GM08714 (cell line): ENCODE results near the gene RFNG.

Experiments
- H3K4me3 ChIP-seq: fragments of 200-500 bp; sonication (Bioruptor generic); 2 replicates; pipeline ENCODE4 v1.5.1; 2014; ENCODE audit warnings: mild to moderate bottlenecking, low read length, inconsistent platforms
- ZNF274 ChIP-seq: IDR thresholded peaks from 2 replicates; pipeline ENCODE4 v1.6.1; 2012; ENCODE audit warnings: mild to moderate bottlenecking, low read depth, low read length

Gene RFNG

DNA sequence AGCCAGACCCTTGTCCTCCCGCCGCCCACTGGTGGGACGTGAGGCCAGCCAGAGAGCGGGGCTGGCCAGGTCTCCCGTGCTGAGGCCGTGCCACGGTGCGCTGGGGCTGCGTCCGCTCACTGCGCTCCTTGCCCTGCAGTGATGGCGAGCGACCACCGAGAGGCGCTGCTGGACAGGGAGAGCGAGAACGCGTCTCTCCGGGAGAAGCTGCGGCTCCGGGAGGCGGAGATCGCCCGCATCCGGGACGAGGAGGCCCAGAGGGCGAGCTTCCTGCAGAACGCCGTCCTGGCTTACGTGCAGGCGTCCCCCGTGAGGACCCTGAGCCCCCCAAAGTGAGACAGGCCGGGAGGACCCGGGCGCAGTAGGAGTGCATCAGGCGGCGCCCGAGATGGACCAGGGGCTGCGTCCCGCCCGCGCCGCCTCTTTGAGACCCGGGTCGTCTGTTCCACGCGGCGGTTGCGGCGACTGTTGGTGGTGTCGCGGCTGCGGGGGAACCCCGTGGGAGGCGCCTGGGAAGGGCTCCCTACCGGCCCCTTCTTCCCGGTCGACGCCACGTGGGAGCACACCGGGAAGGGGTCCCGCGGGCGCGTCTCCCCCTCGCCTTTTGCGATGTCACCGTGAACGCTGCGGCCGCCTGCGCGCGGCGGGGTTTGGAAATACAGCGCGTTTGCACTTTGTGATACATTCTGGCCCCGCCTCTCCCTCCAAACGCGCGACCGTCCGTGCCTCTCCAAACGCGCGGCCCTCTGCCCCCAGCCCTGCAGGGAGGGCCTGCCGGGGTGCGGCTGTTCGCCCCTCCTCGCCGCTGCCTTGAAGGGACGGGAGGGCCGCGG, 20.9 kb downstream of the RFNG start:
- H3K4me3 ChIP-seq: peak overlapping the region; percentile 46; the same call in 1 of the 2 replicates
- TF ChIP-seq ZNF274: no peak

DNA sequence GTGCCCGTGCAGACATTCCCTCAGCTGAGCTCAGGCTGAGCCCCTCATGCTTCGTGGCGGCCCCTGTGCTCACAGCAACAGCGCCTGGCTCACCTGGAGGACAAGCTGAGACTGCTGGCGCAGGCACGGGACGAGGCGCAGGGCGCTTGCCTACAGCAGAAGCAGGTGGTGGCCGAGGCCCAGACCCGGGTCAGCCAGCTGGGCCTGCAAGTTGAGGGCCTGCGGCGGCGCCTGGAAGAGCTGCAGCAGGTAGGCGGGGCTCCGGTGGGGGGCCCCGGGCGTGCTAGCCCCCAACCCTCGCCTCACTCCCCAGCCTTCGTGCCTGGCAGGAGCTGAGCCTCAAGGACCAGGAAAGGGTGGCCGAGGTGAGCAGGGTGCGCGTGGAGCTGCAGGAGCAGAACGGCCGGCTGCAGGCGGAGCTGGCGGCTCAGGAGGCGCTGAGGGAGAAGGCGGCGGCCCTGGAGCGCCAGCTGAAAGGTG, 21.6 kb downstream of the RFNG start:
- no peak for TF ChIP-seq ZNF274

DNA sequence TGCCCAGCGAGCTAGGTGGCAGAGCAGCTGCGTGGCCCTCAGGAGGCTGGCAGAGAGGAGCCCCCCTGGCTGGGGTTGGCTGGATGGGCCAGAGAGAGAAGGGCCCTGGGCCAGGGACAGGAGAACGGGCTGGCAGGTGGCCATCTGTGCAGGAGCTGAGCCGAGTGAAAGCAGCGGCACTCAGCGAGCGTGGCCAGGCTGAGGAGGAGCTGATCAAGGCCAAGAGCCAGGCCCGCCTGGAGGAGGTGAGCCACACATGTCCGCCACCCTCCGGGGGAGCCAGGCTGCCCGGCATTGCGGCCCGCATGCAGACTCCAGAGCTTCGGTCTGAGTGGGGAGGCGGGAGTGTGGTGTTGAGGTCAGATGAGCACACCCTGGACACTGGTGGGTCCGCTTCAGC, 22.2 kb downstream of the RFNG start:
- no peak for TF ChIP-seq ZNF274
- H3K4me3 ChIP-seq: no peak overlapping the region

More for the DNA sequence above, 21.6 kb downstream of the RFNG start:
- H3K4me3 ChIP-seq: no peak overlapping the region

DNA sequence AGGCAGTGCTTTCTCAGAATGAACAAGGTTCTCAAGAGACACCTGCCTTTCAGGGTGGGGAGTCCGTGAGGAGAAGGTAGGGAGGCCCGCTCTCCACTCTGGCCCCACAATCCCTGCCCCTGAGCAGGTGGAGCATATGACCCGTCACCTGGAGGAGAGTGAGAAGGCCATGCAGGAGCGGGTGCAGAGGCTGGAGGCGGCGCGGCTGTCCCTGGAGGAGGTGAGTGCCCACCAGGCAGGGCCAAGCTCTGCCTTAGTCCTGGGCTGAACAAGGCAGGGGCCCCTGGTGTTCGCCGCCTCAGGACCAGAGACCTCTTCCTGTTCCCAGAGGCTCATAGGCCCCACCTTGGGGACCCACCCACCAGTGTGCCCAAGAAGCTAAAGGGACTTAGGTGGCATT, 22.6 kb downstream of the RFNG start:
- no peak for TF ChIP-seq ZNF274

DNA sequence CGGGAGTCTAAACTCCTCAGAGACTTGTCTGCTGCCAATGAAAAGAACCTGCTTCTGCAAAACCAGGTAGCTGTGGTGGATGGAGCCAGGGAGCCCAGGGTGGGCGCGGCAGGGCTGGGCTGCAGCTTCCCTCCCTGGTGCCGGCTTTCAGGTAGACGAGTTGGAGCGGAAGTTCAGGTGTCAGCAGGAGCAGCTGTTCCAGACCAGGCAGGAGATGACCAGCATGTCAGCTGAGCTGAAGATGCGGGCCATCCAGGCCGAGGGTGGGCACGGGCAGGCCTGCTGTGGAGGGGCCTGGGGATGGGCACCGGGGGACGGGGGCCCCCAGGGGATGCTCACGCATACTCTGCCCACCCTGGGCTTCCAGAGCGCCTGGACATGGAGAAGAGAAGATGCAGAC, 23.4 kb downstream of the RFNG start:
- TF ChIP-seq ZNF274: no peak
- H3K4me3 ChIP-seq: no peak overlapping the region

More for the DNA sequence above, 22.6 kb downstream of the RFNG start:
- no peak overlapping the region for H3K4me3 ChIP-seq

DNA sequence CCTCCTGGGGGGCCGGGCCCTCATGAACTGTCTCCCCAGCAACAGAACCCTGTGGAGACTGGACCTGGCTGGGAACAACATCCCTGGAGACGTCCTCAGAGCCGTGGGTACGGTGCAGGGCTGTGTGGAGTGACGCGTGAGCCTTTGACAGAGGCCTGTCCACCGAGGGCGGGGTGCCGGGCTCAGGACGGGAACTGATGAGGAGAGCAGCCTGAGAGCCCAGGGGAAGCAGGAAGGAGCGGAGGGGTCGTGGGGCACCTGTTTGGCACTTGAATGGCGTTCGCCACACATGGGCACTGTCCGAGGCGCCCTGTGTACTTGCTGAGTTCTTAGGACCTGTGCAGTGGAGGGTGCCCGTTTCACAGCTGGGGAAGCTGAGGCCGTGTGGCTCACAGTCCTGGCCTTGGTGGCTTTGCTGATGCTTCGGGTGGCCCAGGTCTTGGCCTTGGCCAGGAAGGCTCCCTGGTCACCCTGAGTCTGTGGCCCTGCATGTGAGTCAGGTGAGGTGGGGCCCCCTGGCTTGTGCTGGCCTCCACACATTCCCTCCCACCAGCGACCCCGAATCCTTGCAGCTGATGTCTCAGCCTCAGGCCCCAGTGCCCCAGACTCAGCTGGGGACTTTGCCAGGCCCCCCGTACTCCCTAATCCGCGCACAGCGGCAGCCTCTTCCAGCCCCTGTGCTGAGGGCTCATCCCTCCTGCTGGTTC, 26.1 kb downstream of the RFNG start:
- TF ChIP-seq ZNF274: no peak

DNA sequence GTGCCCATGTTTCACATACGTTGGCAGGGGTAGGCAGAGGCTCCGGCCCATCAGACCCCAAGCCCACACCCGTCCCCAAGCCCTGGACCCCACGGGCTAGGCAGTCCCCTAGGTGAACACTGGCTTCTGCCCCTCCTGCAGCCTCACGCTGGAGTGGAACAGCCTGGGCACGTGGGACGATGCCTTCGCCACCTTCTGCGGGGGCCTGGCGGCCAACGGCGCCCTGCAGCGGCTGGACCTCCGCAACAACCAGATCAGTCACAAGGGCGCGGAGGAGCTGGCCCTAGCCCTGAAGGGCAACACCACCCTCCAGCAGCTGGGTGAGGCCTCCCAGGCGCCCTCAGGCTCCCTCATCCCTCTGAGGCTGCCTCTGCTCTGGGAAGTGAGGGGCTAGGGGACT, 26.8 kb downstream of the RFNG start:
- TF ChIP-seq ZNF274: no peak
- H3K4me3 ChIP-seq: no peak overlapping the region

More for the DNA sequence above, 26.1 kb downstream of the RFNG start:
- no peak overlapping the region for H3K4me3 ChIP-seq

DNA sequence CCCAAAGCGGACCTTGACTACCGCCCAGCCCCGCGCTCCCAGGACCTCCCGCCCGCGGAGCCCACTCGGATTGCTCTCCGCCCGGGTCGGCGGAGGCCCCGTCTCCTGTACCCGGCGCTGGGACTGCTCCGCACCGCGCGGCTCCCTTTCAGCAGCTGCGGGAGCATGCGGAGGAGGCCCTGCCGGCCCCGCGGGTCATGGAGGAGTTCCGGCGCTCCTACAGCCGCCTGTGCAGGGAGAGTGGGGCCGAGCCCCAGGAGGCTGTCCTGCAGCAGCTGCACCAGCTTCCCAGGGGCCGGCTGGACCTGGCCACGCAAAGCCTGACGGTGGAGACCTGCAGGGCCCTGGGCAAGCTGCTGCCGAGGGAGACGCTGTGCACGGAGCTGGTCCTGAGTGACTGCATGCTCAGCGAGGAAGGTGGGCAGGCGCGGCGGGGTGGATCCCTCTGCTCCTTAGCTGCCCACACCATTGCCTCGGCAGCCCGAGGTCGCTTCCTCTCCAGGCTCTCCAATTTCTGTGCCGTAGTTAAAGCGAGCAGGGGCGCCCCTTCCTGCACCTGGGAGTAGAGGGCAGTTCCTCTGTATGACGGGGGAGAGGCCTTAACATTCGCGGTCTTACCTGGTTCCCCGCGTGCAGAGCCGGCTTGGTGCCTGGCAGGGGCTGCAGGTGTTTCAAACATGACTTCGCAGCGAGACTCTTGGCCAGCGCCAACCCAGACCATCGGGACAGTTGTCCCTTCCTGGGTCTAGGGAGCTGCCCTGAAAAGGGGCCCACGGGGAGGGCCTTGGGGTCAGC, 28.0 kb downstream of the RFNG start:
- peak overlapping the region; percentile 78 for H3K4me3 ChIP-seq
- TF ChIP-seq ZNF274: no peak

DNA sequence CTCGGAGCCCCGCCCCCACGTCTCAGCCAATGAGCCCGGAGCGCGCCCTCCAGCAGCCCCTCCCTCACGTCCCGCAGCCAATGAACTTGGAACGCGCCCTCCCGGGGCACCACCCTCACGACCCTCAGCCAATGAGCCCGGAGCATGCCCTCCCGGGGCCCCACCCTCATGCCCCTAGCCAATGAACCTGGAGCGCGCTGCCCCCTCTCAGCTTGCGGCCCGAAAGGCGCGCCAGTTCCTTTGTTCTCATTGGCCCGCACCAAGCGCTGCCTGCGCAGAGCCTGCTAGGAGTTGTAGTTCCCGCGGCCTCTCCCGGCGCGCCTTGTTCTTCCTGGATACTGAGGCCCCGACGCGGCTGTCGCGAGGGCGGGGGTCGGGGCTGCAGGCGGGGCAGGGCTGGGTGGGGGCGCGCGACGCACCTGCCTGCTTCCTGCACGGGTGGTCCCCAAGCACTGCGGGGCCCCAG, 28.6 kb downstream of the RFNG start, which contains the start of gene LRRC45:
Gene LRRC45, plus strand, starts transcription at position 325 of the 466 bp plus-strand sequence. CDS start 339 bp downstream, outside the sequence.
- TF ChIP-seq ZNF274: no peak

DNA sequence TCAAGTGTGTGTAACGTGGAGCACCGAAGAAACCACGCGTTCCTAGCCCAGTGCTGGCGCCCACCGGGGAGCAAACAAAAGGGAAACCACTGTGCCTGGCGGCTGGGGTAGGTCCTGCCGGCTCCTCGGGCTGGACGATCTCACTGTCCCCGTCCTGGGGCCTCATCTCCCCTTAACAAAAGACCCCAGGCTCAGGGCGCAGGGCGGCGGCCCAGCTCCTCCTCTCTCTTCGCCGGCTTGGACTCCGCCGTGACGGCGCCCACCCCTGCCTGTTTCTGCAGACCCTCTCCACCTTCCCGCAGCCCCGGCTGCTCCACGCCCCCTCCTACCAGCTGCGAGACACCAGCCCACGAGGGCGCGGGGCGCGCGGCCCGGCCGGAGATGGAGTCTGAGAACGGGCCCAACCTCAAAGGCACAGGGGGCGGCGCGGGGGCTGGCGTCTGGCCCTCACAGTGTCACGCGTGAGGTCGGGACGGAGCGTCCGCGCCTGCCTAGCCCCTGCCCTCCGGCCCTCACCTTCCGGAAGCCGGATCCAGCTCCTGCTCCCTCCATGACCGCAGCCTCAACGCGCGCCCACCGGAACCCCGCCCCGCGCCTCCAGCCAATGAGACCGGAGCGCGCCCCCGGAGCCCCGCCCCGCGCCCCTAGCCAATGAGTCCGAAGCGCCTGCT, 29.2 kb downstream of the RFNG start, which contains the start of gene CENPX:
Gene CENPX, minus strand, starts transcription at position 569 of the 671 bp plus-strand sequence. Its CDS starts 17 bp downstream, at position 552.
- H3K4me3 ChIP-seq: peak within 1 kb of the TSS; percentile 78
- TF ChIP-seq ZNF274: no peak

More for the DNA sequence above, 28.6 kb downstream of the RFNG start, which contains the start of gene LRRC45:
- peak within 1 kb of the TSS; percentile 78 for H3K4me3 ChIP-seq

DNA sequence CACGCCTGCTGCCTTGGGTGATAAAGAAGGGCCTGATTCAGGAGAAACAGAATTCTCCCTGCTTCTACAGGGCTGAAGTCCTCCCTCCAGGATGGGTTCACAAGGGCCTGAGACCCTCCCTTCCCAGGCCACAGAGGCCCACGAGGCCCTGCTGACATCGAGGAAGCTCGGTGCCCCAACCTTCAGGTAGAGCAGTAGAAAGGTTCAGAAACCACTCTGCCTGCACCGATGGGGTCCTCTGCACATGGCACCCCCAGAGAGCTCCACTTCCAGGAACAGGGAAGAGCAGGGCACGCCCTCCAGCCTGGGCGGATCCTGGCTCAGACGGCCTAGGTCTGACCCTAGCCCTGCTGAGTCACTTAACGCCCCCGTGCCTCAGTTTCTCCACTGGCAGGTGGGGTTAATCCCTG, 29.7 kb downstream of the RFNG start:
- H3K4me3 ChIP-seq: peak overlapping the region; percentile 75
- no peak for TF ChIP-seq ZNF274

DNA sequence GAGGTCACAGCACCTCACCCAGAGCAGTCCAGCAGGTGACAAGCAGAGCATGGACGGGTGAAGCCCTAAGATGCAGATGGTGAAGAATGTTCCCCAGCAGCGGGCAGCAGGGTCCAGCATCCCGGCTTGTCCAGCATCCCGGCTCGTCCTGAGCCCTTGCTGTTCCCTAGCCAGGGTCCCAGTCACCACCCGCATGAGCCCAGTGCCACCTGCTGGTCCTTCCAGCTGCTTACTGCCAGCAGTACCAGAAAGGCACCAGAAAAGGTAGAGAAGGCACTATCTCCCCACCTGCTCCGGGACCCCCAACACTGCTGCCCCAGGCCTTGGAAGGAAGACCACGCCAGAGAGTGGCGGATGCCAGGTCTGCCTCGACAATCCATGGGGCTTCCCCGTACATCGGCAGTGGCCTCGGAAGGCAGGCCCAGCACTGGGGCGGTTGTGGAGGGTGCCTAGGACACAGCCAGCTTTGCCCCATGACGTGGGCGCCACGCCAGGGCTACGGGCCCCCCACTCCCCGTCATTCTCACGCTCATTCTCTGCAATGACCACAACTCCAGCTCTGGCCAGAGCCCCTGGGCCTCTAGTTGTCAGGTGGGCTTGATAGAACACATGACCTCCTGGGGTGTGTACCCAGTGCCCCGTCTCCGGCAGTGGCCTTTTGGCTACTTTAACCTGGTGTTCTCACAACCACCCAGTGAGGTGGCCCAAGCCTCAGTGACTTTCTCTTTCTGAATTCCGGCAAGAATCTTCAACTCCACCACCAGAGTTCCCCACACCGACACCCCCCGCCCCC, 30.3 kb downstream of the RFNG start:
- no peak for TF ChIP-seq ZNF274
- H3K4me3 ChIP-seq: peak overlapping the region; percentile 75; the same call in 1 of the 2 replicates
